AG04449 (cell line): ENCODE data around the gene EYS.

ENCODE experiments used
- CTCF ChIA-PET: fragments of 350-600 bp; formaldehyde crosslinking; extraction: SDS; loops from one replicate; lab custom pipeline; 2021; ENCODE audit warnings: antibody characterized with exemption; lab: Yijun Ruan, JAX
- POLR2A ChIA-PET: fragments of 400-600, 350-600 bp; formaldehyde crosslinking; extraction: SDS; loops from one replicate; lab custom pipeline; 2020; ENCODE audit warnings: antibody characterized with exemption, inconsistent platforms; lab: Yijun Ruan, JAX
- DNase-seq: peaks from one replicate; pipeline ENCODE4 v3.0.0-alpha.2; 2010; ENCODE audit warnings: low read depth, low spot score
- H3K4me3 ChIP-seq: 2 replicates; pipeline ENCODE4 v1.5.1; 2011; ENCODE audit warnings: low read depth, mild to moderate bottlenecking, control low read depth, low read length
- TF ChIP-seq, protein P1 (sequence below): IDR thresholded peaks from one replicate; pipeline ENCODE4 v1.5.1; 2011; ENCODE audit warnings: mild to moderate bottlenecking, moderate library complexity, low read length, control low read depth, inconsistent platforms; ENCODE audit not compliant: insufficient read depth; ENCODE audit errors: missing control alignments

Gene EYS

DNA sequence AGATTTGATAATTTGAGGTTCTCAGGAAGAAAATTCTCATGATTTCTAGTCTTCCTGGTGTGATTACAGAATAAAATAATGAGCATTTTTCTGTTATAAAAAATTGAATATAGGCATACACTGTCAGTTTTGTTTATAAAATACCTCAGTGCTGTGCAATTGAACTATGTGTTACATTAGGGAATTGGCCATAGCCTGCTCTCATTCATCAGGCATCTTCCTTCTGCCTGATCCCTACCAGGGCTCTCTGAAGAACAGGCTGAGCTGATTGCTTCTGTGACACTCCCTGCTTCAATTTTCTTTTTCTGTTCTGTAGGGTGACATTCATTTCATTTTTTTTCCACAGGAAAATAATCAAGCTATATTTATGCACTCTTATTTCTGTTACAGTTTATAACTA is 1908.6 kb downstream of the EYS start:
- TF ChIP-seq, protein P1, sequence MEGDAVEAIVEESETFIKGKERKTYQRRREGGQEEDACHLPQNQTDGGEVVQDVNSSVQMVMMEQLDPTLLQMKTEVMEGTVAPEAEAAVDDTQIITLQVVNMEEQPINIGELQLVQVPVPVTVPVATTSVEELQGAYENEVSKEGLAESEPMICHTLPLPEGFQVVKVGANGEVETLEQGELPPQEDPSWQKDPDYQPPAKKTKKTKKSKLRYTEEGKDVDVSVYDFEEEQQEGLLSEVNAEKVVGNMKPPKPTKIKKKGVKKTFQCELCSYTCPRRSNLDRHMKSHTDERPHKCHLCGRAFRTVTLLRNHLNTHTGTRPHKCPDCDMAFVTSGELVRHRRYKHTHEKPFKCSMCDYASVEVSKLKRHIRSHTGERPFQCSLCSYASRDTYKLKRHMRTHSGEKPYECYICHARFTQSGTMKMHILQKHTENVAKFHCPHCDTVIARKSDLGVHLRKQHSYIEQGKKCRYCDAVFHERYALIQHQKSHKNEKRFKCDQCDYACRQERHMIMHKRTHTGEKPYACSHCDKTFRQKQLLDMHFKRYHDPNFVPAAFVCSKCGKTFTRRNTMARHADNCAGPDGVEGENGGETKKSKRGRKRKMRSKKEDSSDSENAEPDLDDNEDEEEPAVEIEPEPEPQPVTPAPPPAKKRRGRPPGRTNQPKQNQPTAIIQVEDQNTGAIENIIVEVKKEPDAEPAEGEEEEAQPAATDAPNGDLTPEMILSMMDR, result no peak
- DNase-seq, result no peak
- no peak overlapping the region for H3K4me3 ChIP-seq
- POLR2A ChIA-PET, result no interaction called here
- CTCF ChIA-PET, result interaction anchor here (1.2 to 11.5 kb wide), 3 partner anchors 34 to 491 kb away, joined by 4 to 164 read pairs (median 4); no protein-coding TSS in a partner anchor

DNA sequence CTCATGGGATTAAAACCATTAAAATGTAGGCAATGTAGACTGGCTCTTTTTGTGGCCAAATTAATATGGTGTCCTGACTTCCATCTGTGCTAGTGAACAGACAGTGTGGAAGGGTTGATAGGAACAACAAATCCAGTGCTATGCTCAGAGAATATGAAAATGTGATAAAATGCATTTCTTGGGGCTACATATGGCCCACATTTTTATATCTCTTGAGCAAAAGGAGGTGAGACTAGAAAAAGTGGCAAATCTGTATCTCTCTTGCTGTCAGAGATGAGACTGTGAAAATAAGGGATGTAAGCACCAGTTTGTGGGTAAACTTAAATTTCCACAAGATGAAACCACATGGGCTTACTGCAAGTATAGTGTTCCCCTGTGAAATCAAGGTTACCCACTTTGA is 1909.3 kb downstream of the EYS start:
- no peak for DNase-seq
- TF ChIP-seq, protein P1, result no peak
- H3K4me3 ChIP-seq, result no peak overlapping the region
- ChIA-PET POLR2A (no interaction called here), CTCF (interaction anchor here (1.2 to 11.5 kb wide), 3 partner anchors 33 to 490 kb away, joined by 4 to 164 read pairs (median 4); no protein-coding TSS in a partner anchor)

DNA sequence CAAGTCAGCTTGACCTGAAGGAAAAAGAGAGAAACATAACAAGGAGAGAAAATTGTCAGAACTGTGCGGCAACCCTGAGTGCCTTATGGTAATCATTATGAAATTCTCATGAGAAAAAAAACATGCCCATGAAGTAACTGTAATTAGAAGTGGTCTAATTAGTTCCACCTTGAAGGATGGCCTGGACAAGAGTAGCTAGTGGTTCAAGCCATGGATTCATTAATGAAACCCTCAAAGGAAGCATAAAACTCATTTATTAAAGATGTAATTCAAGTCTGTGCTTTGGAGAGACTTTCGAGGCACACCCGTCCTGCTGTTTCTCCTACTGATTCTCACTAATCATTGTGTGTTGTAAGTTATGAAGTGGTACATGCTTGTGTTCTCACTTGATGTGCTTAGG is 1911.2 kb downstream of the EYS start:
- TF ChIP-seq, protein P1, result no peak
- no peak overlapping the region for H3K4me3 ChIP-seq
- CTCF ChIA-PET, result interaction anchor here (0.9 kb wide), 1 partner anchor 21 kb away, joined by 3 read pairs; no protein-coding TSS in a partner anchor
- POLR2A ChIA-PET, result no interaction called here
- no peak for DNase-seq

DNA sequence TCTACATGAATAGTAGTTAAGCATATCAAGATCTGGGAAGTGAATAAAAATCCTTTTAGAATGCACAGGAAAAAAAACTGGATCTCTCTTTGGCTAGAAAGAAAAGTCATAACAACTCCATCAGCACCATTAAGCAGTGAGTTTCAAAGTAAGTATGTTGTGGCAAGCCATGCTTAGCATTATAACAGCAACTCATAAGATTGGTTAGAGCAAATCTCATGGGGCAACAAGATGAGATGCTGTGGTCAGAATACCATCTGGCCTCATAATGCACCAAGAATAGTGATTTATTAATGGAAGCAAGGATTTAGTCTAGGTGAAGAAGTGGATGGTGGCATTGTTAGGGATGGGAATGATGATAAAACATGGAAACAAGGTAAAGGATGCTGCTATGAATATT is 1912.0 kb downstream of the EYS start:
- DNase-seq, result no peak
- ChIA-PET CTCF (interaction anchor here (0.9 to 3.1 kb wide), 2 partner anchors 8 to 20 kb away, joined by 3 to 19 read pairs; no protein-coding TSS in a partner anchor), POLR2A (no interaction called here)

DNA sequence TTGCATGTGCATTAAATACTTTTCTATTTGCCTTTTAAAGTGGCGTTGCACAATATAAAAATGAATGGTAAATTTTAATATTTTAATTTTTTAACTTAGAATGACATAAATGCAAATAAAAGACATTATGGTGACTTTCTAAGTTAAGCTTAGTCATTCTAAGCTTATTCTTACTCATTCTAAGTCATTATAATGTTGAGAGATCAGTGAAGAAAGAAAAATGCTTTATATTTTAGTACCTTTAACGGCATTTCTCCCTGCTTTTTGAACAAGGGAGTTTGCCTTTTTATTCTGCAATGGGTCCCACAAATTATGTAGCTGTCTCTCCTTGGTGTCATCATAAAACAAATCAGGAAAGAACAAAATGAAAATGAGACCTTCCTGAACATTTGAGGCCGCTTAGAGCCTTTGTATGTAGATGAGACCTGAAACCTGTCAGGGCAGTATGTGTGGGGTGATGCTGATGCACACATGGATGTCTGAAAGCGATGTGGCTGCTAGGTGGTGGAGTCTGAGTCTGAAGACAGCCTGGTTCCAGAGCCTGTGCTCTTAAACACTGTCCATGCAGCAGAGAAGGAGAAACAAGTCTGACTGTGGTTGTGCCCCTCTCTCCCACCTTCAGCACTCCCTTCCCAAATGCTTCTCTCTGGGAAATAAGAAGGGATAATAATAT is 1913.4 kb downstream of the EYS start:
- ChIA-PET CTCF (interaction anchor here (0.9 to 3.1 kb wide), 2 partner anchors 10 to 171 kb away, joined by 3 to 19 read pairs; no protein-coding TSS in a partner anchor), POLR2A (no interaction called here)
- no peak overlapping the region for H3K4me3 ChIP-seq
- TF ChIP-seq, protein P1, result no peak
- no peak for DNase-seq

More for the DNA sequence above, 1912.0 kb downstream of the EYS start:
- TF ChIP-seq, protein P1, result no peak
- H3K4me3 ChIP-seq, result no peak overlapping the region

DNA sequence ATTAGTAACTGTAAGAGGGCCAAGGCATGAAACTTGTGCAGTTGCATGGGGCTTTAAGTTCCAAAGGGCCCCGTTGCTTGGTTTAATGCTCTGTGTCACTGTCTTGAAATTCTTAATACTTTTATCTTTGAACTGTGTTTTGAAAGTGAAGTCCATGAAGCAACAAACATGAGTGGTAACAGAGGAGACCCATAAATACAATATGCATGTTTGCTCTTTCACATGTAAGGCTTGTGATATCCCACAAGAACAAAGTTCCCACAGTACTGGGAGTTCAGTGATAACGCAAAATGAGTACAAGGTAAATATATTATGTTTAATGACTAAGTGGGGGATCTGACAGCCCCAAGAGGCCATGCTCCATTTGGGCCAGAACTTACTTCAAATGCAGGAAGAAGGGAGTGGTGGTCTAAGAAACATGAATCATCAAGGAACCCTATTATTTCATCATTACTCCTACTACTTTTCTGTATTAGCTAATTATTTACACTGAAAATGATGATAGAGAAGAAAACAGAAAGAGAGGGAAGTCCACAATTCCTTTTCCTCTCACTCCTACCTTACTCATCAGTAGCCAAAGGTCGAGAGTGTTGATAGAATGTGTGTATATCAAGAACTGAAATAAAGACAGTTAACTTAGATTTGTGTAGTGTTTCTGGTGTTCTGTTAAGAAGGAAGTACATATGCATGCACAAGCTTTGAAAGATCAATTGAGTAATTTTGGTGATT is 1914.1 kb downstream of the EYS start:
- no peak for DNase-seq
- POLR2A ChIA-PET, result no interaction called here
- CTCF ChIA-PET, result interaction anchor here (0.9 to 3.1 kb wide), 2 partner anchors 10 to 171 kb away, joined by 3 to 19 read pairs; no protein-coding TSS in a partner anchor
- TF ChIP-seq, protein P1, result no peak
- H3K4me3 ChIP-seq, result no peak overlapping the region
